ENCODE measurements around the gene LCE3C.

LCE3C gene

DNA sequence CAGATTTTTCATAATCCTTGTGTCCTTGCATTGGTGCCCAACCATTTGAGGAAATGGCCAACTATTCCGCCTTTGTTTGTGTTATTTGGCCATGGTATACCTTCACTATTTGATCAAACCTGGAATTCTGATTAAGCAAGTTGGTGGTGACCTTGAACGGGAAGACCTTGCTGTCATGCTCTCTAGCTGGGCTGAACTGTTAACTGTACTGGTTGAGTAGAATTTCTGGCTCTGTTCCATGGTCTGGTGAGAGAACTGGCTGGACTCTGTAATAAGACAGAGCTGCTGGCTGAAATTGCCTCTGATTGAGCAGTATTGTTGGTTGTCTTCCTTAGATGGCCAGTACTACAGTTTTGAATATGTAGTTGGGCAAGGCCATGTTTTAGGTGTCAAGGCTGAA, 3.0 kb upstream of the LCE3C start:
- no peak for TF ChIP-seq FOXP2 (optimal IDR thresholded peaks at IDR 0.05; ENCODE audit: control extremely low read depth, extremely low read length, insufficient read depth)
- DNase-seq (ENCODE audit: low read depth, low spot score) = no peak
- no peak overlapping the region for H3K9ac ChIP-seq (ENCODE audit: insufficient read length)
- H3K4me3 ChIP-seq = no peak overlapping the region
- H3K9me3 ChIP-seq (ENCODE audit: low read depth, low read length) = no peaks in the 10 kb centered on the region
- H3K27ac ChIP-seq = no peak overlapping the region
- H3K36me3 ChIP-seq (ENCODE audit: insufficient read depth, low read length) = no peaks in the 10 kb centered on the region

GRCh38 chr1:152613511-152613910, 13.5 kb downstream of the LCE3C start, which contains the start of gene LCE3B:
LCE3B (plus strand) TSS chr1:152613811; CDS start chr1:152613811, 0 bp downstream.
- Histone ChIP-seq H3K9me3 (ENCODE audit: low read depth, low read length) (no peaks in the 10 kb centered on the region), H3K27ac (no peak within 1 kb of the TSS), H3K4me3 (no peak within 1 kb of the TSS), H3K36me3 (ENCODE audit: insufficient read depth, low read length) (no peaks in the 10 kb centered on the region), H3K9ac (ENCODE audit: insufficient read length) (no peak within 1 kb of the TSS)
- TF ChIP-seq EZH2 (IDR thresholded peaks at IDR 0.05) = no peak
- TF ChIP-seq POLR2AphosphoS5 (IDR thresholded peaks at IDR 0.05; ENCODE audit: borderline replicate concordance, low read depth, low read length) = no peak
- no peak for TF ChIP-seq FOXP2 (optimal IDR thresholded peaks at IDR 0.05; ENCODE audit: control extremely low read depth, extremely low read length, insufficient read depth)
- no peak for DNase-seq (ENCODE audit: low read depth, low spot score)

DNA sequence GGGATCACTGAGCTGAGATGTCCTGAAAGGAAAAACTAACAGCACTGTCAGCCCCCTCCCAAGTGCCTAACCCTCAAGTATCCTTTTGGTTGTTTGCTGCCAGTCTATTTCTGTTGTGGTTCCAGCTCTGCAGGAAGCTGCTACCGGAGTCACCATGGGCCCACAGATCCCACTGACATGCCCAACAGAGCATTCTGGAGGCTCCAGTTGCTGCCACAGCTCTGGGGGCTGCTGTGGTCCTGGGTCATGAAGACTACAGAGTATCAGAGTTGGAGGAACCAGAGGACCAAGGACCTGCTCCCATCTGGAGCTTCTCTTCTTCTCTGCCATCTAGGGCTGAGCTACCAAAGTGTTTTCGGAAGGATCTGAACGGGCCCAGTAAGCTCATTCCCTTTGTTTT, 22.0 kb downstream of the LCE3C start:
- no peaks in the 10 kb centered on the region for H3K9me3 ChIP-seq (ENCODE audit: low read depth, low read length)
- TF ChIP-seq POLR2AphosphoS5 (IDR thresholded peaks at IDR 0.05; ENCODE audit: borderline replicate concordance, low read depth, low read length) (no peak), EZH2 (IDR thresholded peaks at IDR 0.05) (no peak), FOXP2 (optimal IDR thresholded peaks at IDR 0.05; ENCODE audit: control extremely low read depth, extremely low read length, insufficient read depth) (no peak)
- no peak overlapping the region for H3K4me3 ChIP-seq
- no peak overlapping the region for H3K27ac ChIP-seq
- no peaks in the 10 kb centered on the region for H3K36me3 ChIP-seq (ENCODE audit: insufficient read depth, low read length)
- no peak for DNase-seq (ENCODE audit: low read depth, low spot score)
- H3K9ac ChIP-seq (ENCODE audit: insufficient read length) = no peak overlapping the region

DNA sequence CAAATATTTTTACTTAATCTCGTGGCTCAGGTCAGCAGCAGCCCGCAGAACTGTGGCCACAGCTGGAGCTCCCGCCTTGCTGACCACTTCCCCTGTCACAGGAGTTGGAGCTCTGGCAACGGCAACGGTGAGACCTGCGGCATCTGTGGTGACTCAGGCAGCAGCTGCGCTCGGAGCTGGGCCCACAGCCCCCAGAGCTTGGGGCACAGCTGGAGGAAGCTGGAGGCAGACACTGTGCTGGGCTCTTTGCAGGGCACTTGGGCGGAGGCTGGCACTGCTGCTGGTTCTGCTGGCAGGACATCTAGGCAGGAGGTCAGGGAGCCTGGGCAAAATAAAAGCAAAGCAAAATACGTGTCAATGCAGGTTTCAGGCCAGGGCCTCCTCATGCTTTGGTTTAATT, 22.8 kb downstream of the LCE3C start, which contains the start of gene LCE3A:
Gene LCE3A, minus strand, starts transcription at position 301 of the 400 bp plus-strand sequence. Its CDS starts 0 bp downstream, at position 301.
- no peaks in the 10 kb centered on the region for H3K9me3 ChIP-seq (ENCODE audit: low read depth, low read length)
- no peak for DNase-seq (ENCODE audit: low read depth, low spot score)
- no peak for TF ChIP-seq POLR2AphosphoS5 (IDR thresholded peaks at IDR 0.05; ENCODE audit: borderline replicate concordance, low read depth, low read length)
- TF ChIP-seq EZH2 (IDR thresholded peaks at IDR 0.05) = no peak
- TF ChIP-seq FOXP2 (optimal IDR thresholded peaks at IDR 0.05; ENCODE audit: control extremely low read depth, extremely low read length, insufficient read depth) = no peak
- no peaks in the 10 kb centered on the region for H3K36me3 ChIP-seq (ENCODE audit: insufficient read depth, low read length)
- no peak within 1 kb of the TSS for H3K4me3 ChIP-seq
- no peak within 1 kb of the TSS for H3K27ac ChIP-seq
- H3K9ac ChIP-seq (ENCODE audit: insufficient read length) = no peak within 1 kb of the TSS

DNA sequence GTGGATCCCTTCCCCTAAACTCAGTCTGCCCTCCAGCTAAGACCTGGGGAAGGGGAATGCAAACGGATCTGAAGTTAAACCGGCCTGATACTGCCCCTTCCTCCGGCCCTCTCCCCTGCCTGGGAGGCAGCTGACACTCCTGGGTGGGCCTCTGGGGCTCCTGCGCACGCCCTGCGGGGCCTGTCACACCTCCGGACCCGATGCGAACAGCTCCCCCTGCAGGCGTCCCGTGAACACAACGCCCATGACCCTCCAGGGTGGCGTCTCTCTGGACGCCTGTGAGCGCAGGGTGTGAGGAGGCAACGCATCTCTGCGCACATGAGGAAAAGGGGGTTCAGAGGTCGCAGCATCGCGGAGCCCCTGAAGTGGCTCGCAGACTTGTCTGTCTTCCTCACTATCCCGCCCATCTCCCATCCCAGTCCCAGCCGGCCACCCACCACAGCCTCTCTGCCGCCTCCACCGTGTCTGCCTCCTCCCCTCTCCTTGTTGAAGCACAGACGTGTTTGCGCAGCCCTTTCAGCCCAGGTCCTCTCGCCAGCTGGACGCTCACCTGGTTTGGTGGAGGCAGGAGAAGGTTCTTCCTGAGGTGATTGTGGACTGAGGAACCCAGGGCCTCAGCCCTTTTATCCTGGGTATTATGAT, 23.3 kb downstream of the LCE3C start:
- Histone ChIP-seq H3K27ac (no peak overlapping the region), H3K36me3 (ENCODE audit: insufficient read depth, low read length) (no peaks in the 10 kb centered on the region), H3K9me3 (ENCODE audit: low read depth, low read length) (no peaks in the 10 kb centered on the region), H3K9ac (ENCODE audit: insufficient read length) (no peak overlapping the region), H3K4me3 (no peak overlapping the region)
- no peak for DNase-seq (ENCODE audit: low read depth, low spot score)
- no peak for TF ChIP-seq POLR2AphosphoS5 (IDR thresholded peaks at IDR 0.05; ENCODE audit: borderline replicate concordance, low read depth, low read length)
- no peak for TF ChIP-seq FOXP2 (optimal IDR thresholded peaks at IDR 0.05; ENCODE audit: control extremely low read depth, extremely low read length, insufficient read depth)
- TF ChIP-seq EZH2 (IDR thresholded peaks at IDR 0.05) = no peak

DNA sequence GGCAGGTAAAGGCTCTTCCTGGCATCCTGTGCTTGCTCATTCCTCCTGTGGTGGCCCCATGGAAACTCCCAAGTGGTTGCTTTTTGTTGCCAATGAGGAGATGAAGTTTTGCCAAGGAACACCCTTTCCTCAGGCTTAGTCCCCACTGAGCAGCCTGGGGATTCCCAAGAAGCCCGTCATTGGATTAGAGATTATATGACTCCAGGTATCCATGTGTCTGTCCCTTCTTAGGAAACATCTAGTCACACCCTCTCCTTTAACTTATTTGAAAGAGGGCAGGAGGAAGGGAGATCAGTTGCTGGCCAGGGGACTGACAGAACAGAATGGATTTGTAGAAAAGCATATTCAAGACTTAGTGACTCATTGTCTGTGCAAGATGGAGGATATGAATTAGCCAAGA, 26.7 kb downstream of the LCE3C start:
- Histone ChIP-seq H3K9ac (ENCODE audit: insufficient read length) (no peak overlapping the region), H3K9me3 (ENCODE audit: low read depth, low read length) (no peaks in the 10 kb centered on the region), H3K36me3 (ENCODE audit: insufficient read depth, low read length) (no peaks in the 10 kb centered on the region)

GRCh38 chr1:152630596-152630995, 30.6 kb downstream of the LCE3C start:
- no peaks in the 10 kb centered on the region for H3K36me3 ChIP-seq (ENCODE audit: insufficient read depth, low read length)
- DNase-seq (ENCODE audit: low read depth, low spot score) = no peak
- H3K9ac ChIP-seq (ENCODE audit: insufficient read length) = no peak overlapping the region
- TF ChIP-seq FOXP2 (optimal IDR thresholded peaks at IDR 0.05; ENCODE audit: control extremely low read depth, extremely low read length, insufficient read depth) = no peak
- TF ChIP-seq EZH2 (IDR thresholded peaks at IDR 0.05) = no peak
- TF ChIP-seq POLR2AphosphoS5 (IDR thresholded peaks at IDR 0.05; ENCODE audit: borderline replicate concordance, low read depth, low read length) = no peak
- no peak overlapping the region for H3K4me3 ChIP-seq
- no peaks in the 10 kb centered on the region for H3K9me3 ChIP-seq (ENCODE audit: low read depth, low read length)
- H3K27ac ChIP-seq = no peak overlapping the region

More for the DNA sequence above, 26.7 kb downstream of the LCE3C start:
- no peak for DNase-seq (ENCODE audit: low read depth, low spot score)
- TF ChIP-seq POLR2AphosphoS5 (IDR thresholded peaks at IDR 0.05; ENCODE audit: borderline replicate concordance, low read depth, low read length) = no peak
- TF ChIP-seq FOXP2 (optimal IDR thresholded peaks at IDR 0.05; ENCODE audit: control extremely low read depth, extremely low read length, insufficient read depth) = no peak
- TF ChIP-seq EZH2 (IDR thresholded peaks at IDR 0.05) = no peak
- Histone ChIP-seq H3K27ac (no peak overlapping the region), H3K4me3 (no peak overlapping the region)

- no peak for DNase-seq (ENCODE audit: low read depth, low spot score)
- H3K4me3 ChIP-seq = no peak overlapping the region
- no peak for TF ChIP-seq POLR2AphosphoS5 (IDR thresholded peaks at IDR 0.05; ENCODE audit: borderline replicate concordance, low read depth, low read length)
- TF ChIP-seq EZH2 (IDR thresholded peaks at IDR 0.05) = no peak
- no peak for TF ChIP-seq FOXP2 (optimal IDR thresholded peaks at IDR 0.05; ENCODE audit: control extremely low read depth, extremely low read length, insufficient read depth)
- no peak overlapping the region for H3K9ac ChIP-seq (ENCODE audit: insufficient read length)
- H3K36me3 ChIP-seq (ENCODE audit: insufficient read depth, low read length) = no peaks in the 10 kb centered on the region
- no peak overlapping the region for H3K27ac ChIP-seq
- H3K9me3 ChIP-seq (ENCODE audit: low read depth, low read length) = no peaks in the 10 kb centered on the region
Measured at GRCh38 chr1:152640351-152640750, 40.3 kb downstream of the LCE3C start.

DNA sequence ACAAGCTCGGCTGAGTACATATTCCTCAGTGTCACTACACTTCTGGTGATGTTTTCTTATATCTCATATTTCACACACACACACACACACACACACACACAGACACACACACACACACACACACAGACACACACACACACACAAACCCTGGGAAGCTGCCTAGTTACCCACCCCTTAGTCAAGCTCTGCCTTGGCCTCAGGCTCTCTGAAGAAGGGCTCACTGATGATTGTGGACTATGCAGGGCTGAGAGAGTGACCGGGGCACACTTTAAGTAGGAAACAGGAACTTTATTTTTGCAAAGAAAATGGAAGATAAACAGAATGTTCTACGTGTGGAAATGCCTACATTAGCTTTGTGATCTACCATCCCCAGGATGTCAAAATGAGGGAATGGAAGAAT, 43.9 kb downstream of the LCE3C start:
- no peak overlapping the region for H3K9ac ChIP-seq (ENCODE audit: insufficient read length)
- no peak for DNase-seq (ENCODE audit: low read depth, low spot score)
- no peaks in the 10 kb centered on the region for H3K9me3 ChIP-seq (ENCODE audit: low read depth, low read length)
- no peaks in the 10 kb centered on the region for H3K36me3 ChIP-seq (ENCODE audit: insufficient read depth, low read length)
- no peak for TF ChIP-seq EZH2 (IDR thresholded peaks at IDR 0.05)
- TF ChIP-seq POLR2AphosphoS5 (IDR thresholded peaks at IDR 0.05; ENCODE audit: borderline replicate concordance, low read depth, low read length) = no peak
- no peak for TF ChIP-seq FOXP2 (optimal IDR thresholded peaks at IDR 0.05; ENCODE audit: control extremely low read depth, extremely low read length, insufficient read depth)
- H3K4me3 ChIP-seq = no peak overlapping the region
- H3K27ac ChIP-seq = no peak overlapping the region

Measured in SK-N-MC (cell line).